SU-DHL-6 (cell line): ENCODE data around the gene ATP8A2.

Experiments used
- H2AFZ ChIP-seq: fragments of 200-600 bp; sonication (generic); 2 replicates; pipeline ENCODE4 v1.6.1; 2014; ENCODE audit warnings: low read depth, mild to moderate bottlenecking, moderate library complexity, mixed read lengths, antibody characterized with exemption, low read length; ENCODE audit not compliant: severe bottlenecking
- H3F3A ChIP-seq: fragments of 200-600 bp; shearing (Covaris generic); 2 replicates; pipeline ENCODE4 v1.6.0; 2016; ENCODE audit warnings: antibody characterized with exemption, mild to moderate bottlenecking; ENCODE audit not compliant: insufficient read depth
- H3K27ac ChIP-seq: fragments of 200-600 bp; sonication (generic); 2 replicates; pipeline ENCODE4 v1.5.1; 2016; ENCODE audit warnings: low read depth, mild to moderate bottlenecking, low read length, moderate library complexity, mixed read lengths
- H3K27me3 ChIP-seq: fragments of 200-600 bp; sonication (generic), shearing (Covaris generic); 2 replicates; pipeline ENCODE4 v1.6.0; 2014; ENCODE audit warnings: mild to moderate bottlenecking, low read length
- H3K36me3 ChIP-seq: fragments of 200-600 bp; sonication (generic); 2 replicates; pipeline ENCODE4 v1.6.1; 2014; ENCODE audit warnings: mild to moderate bottlenecking, low read length, mixed read lengths
- H3K4me2 ChIP-seq: fragments of 300-600, 200-600 bp; shearing (Covaris generic), sonication (generic); 2 replicates; pipeline ENCODE4 v1.6.0; 2014; ENCODE audit warnings: low read length, low read depth, mild to moderate bottlenecking; ENCODE audit not compliant: poor library complexity, severe bottlenecking
- H3K4me3 ChIP-seq: fragments of 200-600 bp; sonication (generic); 2 replicates; pipeline ENCODE4 v1.5.1; 2014; ENCODE audit warnings: antibody characterized with exemption, low read length, mild to moderate bottlenecking, mixed read lengths; ENCODE audit not compliant: insufficient read depth, poor library complexity, severe bottlenecking
- H3K79me2 ChIP-seq: fragments of 200-600 bp; sonication (generic); 2 replicates; pipeline ENCODE4 v1.6.1; 2014; ENCODE audit warnings: mild to moderate bottlenecking, low read length, moderate library complexity; ENCODE audit not compliant: insufficient read depth
- H3K9ac ChIP-seq: fragments of 200-600 bp; sonication (generic); 2 replicates; pipeline ENCODE4 v1.7.0; 2014; ENCODE audit warnings: mild to moderate bottlenecking, low read length
- H3K9me2 ChIP-seq: fragments of 200-600 bp; sonication (generic); replicated peaks from 2 replicates; pipeline ENCODE4 v1.6.1; 2014; ENCODE audit warnings: low read length; ENCODE audit not compliant: insufficient read depth
- H3K9me3 ChIP-seq: fragments of 200-600 bp; sonication (generic); 2 replicates; pipeline ENCODE4 v1.6.1; 2014; ENCODE audit warnings: low read length, mixed read lengths; ENCODE audit not compliant: insufficient read depth
- H4K20me1 ChIP-seq: fragments of 200-600 bp; sonication (generic); 2 replicates; pipeline ENCODE4 v1.6.1; 2014; ENCODE audit warnings: low read depth, mild to moderate bottlenecking, antibody characterized with exemption, low read length, moderate library complexity, mixed read lengths
- CTCF ChIP-seq: fragments of 200-600 bp; sonication (generic); IDR thresholded peaks from one replicate; pipeline ENCODE4 v1.5.1; 2017; ENCODE audit warnings: antibody characterized with exemption, mild to moderate bottlenecking, low read length, moderate library complexity; ENCODE audit not compliant: insufficient read depth, poor library complexity, severe bottlenecking
- EZH2phosphoT487 ChIP-seq: fragments of 200-600 bp; sonication (generic), shearing (Covaris generic); conservative IDR thresholded peaks from 2 replicates; pipeline ENCODE4 v1.6.1; 2018; ENCODE audit warnings: mild to moderate bottlenecking, antibody characterized with exemption, low read length, moderate library complexity, mixed read lengths

The ATP8A2 gene

GRCh38 chr13:25674371-25674770 is 302.6 kb downstream of the ATP8A2 start:
- Histone ChIP-seq H3K79me2 (no peaks in the 10 kb centered on the region), H2AFZ (no peak overlapping the region), H3K9ac (no peak overlapping the region), H3K9me2 (no peaks in the 10 kb centered on the region), H3K27ac (no peak overlapping the region), H4K20me1 (no peaks in the 10 kb centered on the region), H3F3A (no peaks in the 10 kb centered on the region), H3K4me3 (no peak overlapping the region), H3K27me3 (no peaks in the 10 kb centered on the region; the same call in 1 of the 2 replicates), H3K4me2 (no peak overlapping the region), H3K36me3 (no peaks in the 10 kb centered on the region), H3K9me3 (no peaks in the 10 kb centered on the region)
- TF ChIP-seq EZH2phosphoT487 (no peak), CTCF (no peak)

DNA sequence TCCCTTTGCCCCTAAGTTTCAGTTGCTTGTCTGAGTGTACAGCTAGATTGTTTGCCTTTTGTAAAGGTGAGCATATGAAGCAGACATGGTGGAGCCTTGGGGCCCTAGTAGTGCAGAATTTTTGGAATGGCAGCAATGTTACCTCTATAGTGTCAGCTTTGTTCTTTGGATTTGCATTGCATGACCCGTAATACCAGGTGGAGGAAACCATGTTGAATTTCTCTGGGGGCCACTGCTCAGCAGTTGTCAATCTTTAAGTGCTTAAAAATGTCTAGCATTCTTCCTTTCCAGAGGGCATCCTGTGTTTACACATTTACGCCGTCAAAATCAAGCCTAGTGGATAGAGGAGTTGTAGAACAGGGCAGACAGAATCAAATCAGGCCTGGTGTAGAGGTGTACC is 303.3 kb downstream of the ATP8A2 start:
- Histone ChIP-seq H3K9me2 (no peaks in the 10 kb centered on the region), H3K36me3 (no peaks in the 10 kb centered on the region), H4K20me1 (no peaks in the 10 kb centered on the region), H2AFZ (no peak overlapping the region), H3K79me2 (no peaks in the 10 kb centered on the region), H3K27me3 (no peaks in the 10 kb centered on the region; the same call in 1 of the 2 replicates), H3K9me3 (no peaks in the 10 kb centered on the region), H3K4me3 (no peak overlapping the region), H3K4me2 (no peak overlapping the region), H3K27ac (no peak overlapping the region), H3F3A (no peaks in the 10 kb centered on the region), H3K9ac (no peak overlapping the region)
- TF ChIP-seq CTCF: no peak
- TF ChIP-seq EZH2phosphoT487: no peak

DNA sequence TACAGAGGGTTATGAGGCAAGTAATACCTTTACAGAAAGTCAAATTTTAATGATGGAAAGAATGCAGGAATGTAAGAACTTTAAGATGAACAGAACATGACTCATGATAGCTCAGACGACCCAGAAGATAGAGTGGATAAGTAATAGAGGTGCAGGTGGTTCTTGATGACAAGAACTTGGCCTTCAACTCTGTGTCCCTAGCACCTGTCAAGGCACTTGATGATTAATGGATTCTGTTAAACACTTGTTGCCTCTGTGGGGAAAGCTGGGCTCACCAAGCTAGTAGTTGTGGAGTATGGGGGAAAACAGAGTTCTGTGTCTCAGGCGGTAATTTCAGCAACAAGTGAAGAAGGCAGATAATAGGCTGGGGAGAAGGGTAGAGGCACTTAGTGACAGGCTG is 306.2 kb downstream of the ATP8A2 start:
- Histone ChIP-seq H3K36me3 (no peaks in the 10 kb centered on the region), H3K9me2 (no peaks in the 10 kb centered on the region), H3K4me2 (no peak overlapping the region), H3K9me3 (no peaks in the 10 kb centered on the region), H3K79me2 (no peaks in the 10 kb centered on the region), H3K4me3 (no peak overlapping the region), H3K9ac (no peak overlapping the region), H4K20me1 (no peaks in the 10 kb centered on the region), H3F3A (no peaks in the 10 kb centered on the region), H3K27me3 (no peaks in the 10 kb centered on the region; the same call in 1 of the 2 replicates), H3K27ac (no peak overlapping the region), H2AFZ (no peak overlapping the region)
- TF ChIP-seq CTCF (no peak), EZH2phosphoT487 (no peak)
